GM12878 (cell line): ENCODE measurements around the gene MARCHF2. TPM values are rescaled to one million over a fixed set of nuclear protein-coding genes. Genes with fewer than 3 reads are reported as not detected.

Experiments used
- ATAC-seq: fragments of 200-7000 bp; cut with Tn5 transposase; 3 replicates; pipeline ENCODE4 v1.9.1; 2020; ENCODE audit warnings: mild to moderate bottlenecking, moderate library complexity
- BruUV-seq: library from RNA; stranded (reverse); fragments of 400-500 nt; replicated peaks from 2 replicates; lab custom pipeline; 2021; lab: Mats Ljungman, UMichigan
- CTCF ChIA-PET: fragments of 300-600 bp; sonication (Branson Sonifier 250); formaldehyde crosslinking; extraction: SDS; loops from one replicate; lab custom pipeline; 2021; ENCODE audit warnings: inconsistent platforms; lab: Yijun Ruan, JAX
- POLR2A ChIA-PET: fragments of 350-600 bp; formaldehyde crosslinking; extraction: SDS; loops from one replicate; lab custom pipeline; 2021; ENCODE audit warnings: inconsistent platforms; lab: Charles Lee
- RAD21 ChIA-PET: fragments of 300-600 bp; sonication (Branson Sonifier 250); formaldehyde crosslinking; loops from one replicate; lab custom pipeline; 2023; ENCODE audit warnings: antibody characterized with exemption; ENCODE audit not compliant: unreplicated experiment; lab: Charles Lee
- SMC1A ChIA-PET: fragments of 300-600 bp; sonication (Branson Sonifier 250); formaldehyde crosslinking; loops from one replicate; lab custom pipeline; 2023; ENCODE audit not compliant: unreplicated experiment, uncharacterized antibody; lab: Charles Lee
- DNase-seq: peaks from one replicate; pipeline ENCODE4 v3.0.0-alpha.2; 2011; ENCODE audit warnings: low read depth, low spot score
- FAIRE-seq: peaks from 3 replicates; lab custom pipeline; 2011; peaks lifted over from hg19 to GRCh38; lab: Jason Lieb, UNC
- H2AFZ ChIP-seq: 2 replicates; pipeline ENCODE4 v1.6.0; 2011; ENCODE audit warnings: low read depth, low read length, control low read depth; ENCODE audit not compliant: control insufficient read depth
- H3K27ac ChIP-seq: 2 replicates; pipeline ENCODE4 v1.5.1; 2011; ENCODE audit warnings: control low read depth; ENCODE audit not compliant: control insufficient read depth, insufficient read depth
- H3K27me3 ChIP-seq, 2 experiments: replicated peaks in 1 of 2; 2 replicates each; pipeline versions ENCODE4 v1.6.0 to v1.6.1; 2011; ENCODE audit warnings: low read length in 1 of 2; ENCODE audit not compliant: control insufficient read depth in 2 of 2, insufficient read depth in 2 of 2
- H3K36me3 ChIP-seq, 2 experiments: 2 replicates each; pipeline ENCODE4 v1.5.1; 2011; ENCODE audit warnings: low read length in 1 of 2; ENCODE audit not compliant: control insufficient read depth in 2 of 2, insufficient read depth in 2 of 2
- H3K4me1 ChIP-seq: 2 replicates; pipeline ENCODE4 v1.6.1; 2011; ENCODE audit warnings: mild to moderate bottlenecking, low read length, moderate library complexity, mixed read lengths; ENCODE audit not compliant: control insufficient read depth, insufficient read depth
- H3K4me2 ChIP-seq: 2 replicates; pipeline ENCODE4 v1.6.0; 2011; ENCODE audit warnings: control low read depth; ENCODE audit not compliant: control insufficient read depth, insufficient read depth
- H3K4me3 ChIP-seq: fragments of 200-600 bp; sonication (generic); 2 replicates; pipeline ENCODE4 v1.5.1; 2016
- H3K79me2 ChIP-seq: 2 replicates; pipeline ENCODE4 v1.6.0; 2011; ENCODE audit warnings: low read length; ENCODE audit not compliant: control insufficient read depth, insufficient read depth
- H3K9ac ChIP-seq: 2 replicates; pipeline ENCODE4 v1.8.0; 2011; ENCODE audit warnings: low read length, control low read depth, mixed read lengths; ENCODE audit not compliant: control insufficient read depth, insufficient read depth
- H3K9me3 ChIP-seq: replicated peaks from 3 replicates; pipeline ENCODE4 v1.5.1; 2011; ENCODE audit warnings: mild to moderate bottlenecking, low read length; ENCODE audit not compliant: control insufficient read depth, insufficient read depth
- H4K20me1 ChIP-seq: 2 replicates; pipeline ENCODE4 v1.6.0; 2011; ENCODE audit not compliant: control insufficient read depth, insufficient read depth
- CBX3 ChIP-seq: fragments of 200-600 bp; sonication (generic); IDR thresholded peaks from 2 replicates; pipeline ENCODE4 v1.6.1; 2016; ENCODE audit warnings: low read depth, borderline replicate concordance
- GABPA ChIP-seq: IDR thresholded peaks from 2 replicates; pipeline ENCODE4 v1.6.1; 2014; ENCODE audit warnings: antibody characterized with exemption, low read depth, mild to moderate bottlenecking, inconsistent platforms
- NR2C1 ChIP-seq: fragments of 450-650 bp; IDR thresholded peaks from 2 replicates; pipeline ENCODE4 v1.6.1; 2017; ENCODE audit warnings: antibody characterized with exemption, mild to moderate bottlenecking, moderate library complexity
- POLR2AphosphoS2 ChIP-seq: IDR thresholded peaks from 2 replicates; pipeline ENCODE4 v1.6.1; 2011; ENCODE audit warnings: low read depth, mild to moderate bottlenecking, low read length, improper control_type of control experiment, moderate library complexity
- RBBP5 ChIP-seq: fragments of 200-600 bp; sonication (generic); conservative IDR thresholded peaks from 2 replicates; pipeline ENCODE4 v1.6.1; 2016
- SMARCA5 ChIP-seq: fragments of 450-650 bp; IDR thresholded peaks from 2 replicates; pipeline ENCODE4 v1.6.1; 2017; ENCODE audit warnings: mild to moderate bottlenecking
- ZBTB11 ChIP-seq: fragments of 450-650 bp; formaldehyde crosslinking; IDR thresholded peaks from 2 replicates; pipeline ENCODE4 v1.5.0; 2022; ENCODE audit warnings: mild to moderate bottlenecking, missing genetic modification characterization
- ZNF274 ChIP-seq: IDR thresholded peaks from one replicate; pipeline ENCODE4 v1.8.0; 2011; ENCODE audit not compliant: insufficient read length, insufficient read depth
- WGBS: methylation state at CpG from one replicate; pipeline ENCODE4 v1.1.6; 2016; ENCODE audit warnings: low lambda C conversion rate; ENCODE audit not compliant: insufficient replicate concordance, insufficient coverage; ENCODE audit errors: missing lambda C conversion rate; 5-methylcytosine and 5-hydroxymethylcytosine counted together
- in situ Hi-C: fragments of 300-500 bp; cut with MboI; formaldehyde crosslinking; loops from 9 replicates; pipeline ENCODE4 v1.14.3; 2018; ENCODE audit warnings: mixed read lengths
- intact Hi-C: fragments of 100-400 bp; cut with micrococcal nuclease; formaldehyde crosslinking; loops from one replicate; pipeline ENCODE4 v1.14.2; 2022; ENCODE audit not compliant: unreplicated experiment
- polyA plus RNA-seq, 11 experiments: library from polyadenylated mRNA; depleted of rRNA in 4 of 11; unstranded in 6 of 11; stranded (reverse) in 5 of 11; fragments of >200 nt; fragmentation: Nextera tagmentation in 4 of 11; fragmentation: Illumina TruSeq in 1 of 11; extraction: Ambion mirVana in 4 of 11; extraction: Trizol in 1 of 11; gene quantifications; 1 replicate in 1 of 11; 2 replicates in 10 of 11; pipeline versions ENCODE4 v1.2.1 to v1.2.3, GENCODE V29; 2011 to 2016; ENCODE audit warnings: inconsistent platforms in 2 of 11, missing spikeins in 2 of 11, low read depth in 1 of 11
- total RNA-seq, 4 experiments: library from RNA; depleted of rRNA in 3 of 4; stranded (reverse); fragments of >200 nt in 3 of 4; fragmentation: Illumina TruSeq in 1 of 4; extraction: Trizol in 1 of 4; gene quantifications; 2 replicates each; pipeline versions ENCODE4 v1.2.1 to v1.2.3, GENCODE V29; 2013 to 2021

MARCHF2 gene
- total and polyA plus RNA-seq, 10 of the 15 experiments (the other 5 are each of a cell fraction or from before 2014, with no cell fraction given): 1.6 to 30.3 (median 10.8) TPM

DNA sequence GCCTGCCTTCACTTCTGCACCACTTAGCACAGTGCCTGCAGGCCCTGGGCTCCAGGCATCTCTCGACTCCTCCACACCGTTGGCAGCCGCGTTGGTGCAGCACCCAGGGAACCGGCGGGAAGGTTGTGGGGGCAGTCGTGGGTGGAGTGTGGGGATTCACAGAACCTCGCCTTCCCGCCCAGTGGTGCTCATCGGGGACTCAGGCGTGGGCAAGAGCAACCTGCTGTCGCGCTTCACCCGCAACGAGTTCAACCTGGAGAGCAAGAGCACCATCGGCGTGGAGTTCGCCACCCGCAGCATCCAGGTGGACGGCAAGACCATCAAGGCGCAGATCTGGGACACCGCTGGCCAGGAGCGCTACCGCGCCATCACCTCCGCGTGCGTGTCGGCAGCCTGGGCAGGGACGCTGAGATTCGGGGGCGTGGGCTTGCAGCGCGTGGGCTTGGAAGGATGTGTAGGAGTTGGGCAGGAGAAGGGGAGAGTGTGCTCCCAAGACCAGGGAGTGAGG lies 13.4 kb upstream of the MARCHF2 start:
- FAIRE-seq (no peak), ATAC-seq (no peak), DNase-seq (no peak)
- peaks cover 3 to 27% of the 10 kb centered on the region in 2 experiments; a peak in 3 of 4 replicates for H3K36me3 ChIP-seq
- ChIA-PET RAD21 (no interaction called here), CTCF (interaction anchor here (3.0 kb wide), 1 partner anchor 46 kb away, joined by 18 read pairs; no protein-coding TSS in a partner anchor), SMC1A (no interaction called here), POLR2A (interaction anchor here (0.5 to 1.0 kb wide), 3 partner anchors 9 to 11 kb away, joined by 4 to 5 read pairs (median 4); partner anchors contain the start of gene RAB11B)
- H3K27me3 ChIP-seq: no peaks in the 10 kb centered on the region
- intact Hi-C loops: loop anchor here (5.0 kb wide), 1 partner anchor 132 kb away; no protein-coding TSS in a partner anchor
- BruUV-seq: no TSS peak
- H3K4me1 ChIP-seq: peaks cover 5% of the 10 kb centered on the region; the same call in 1 of the 2 replicates
- H3K4me2 ChIP-seq: no peak overlapping the region
- in situ Hi-C loops: no loop called here
- 76% methylated on average over 34 of the region's 34 CpGs for WGBS
- no peak overlapping the region for H3K27ac ChIP-seq
- no peaks in the 10 kb centered on the region for H3K9me3 ChIP-seq
- peaks cover 15% of the 10 kb centered on the region for H3K79me2 ChIP-seq
- H3K4me3 ChIP-seq: no peak overlapping the region
- no peak overlapping the region for H3K9ac ChIP-seq
- TF ChIP-seq ZNF274 (no peak), RBBP5 (no peak), GABPA (no peak), SMARCA5 (no peak)
- no peak overlapping the region for H2AFZ ChIP-seq
- H4K20me1 ChIP-seq: no peaks in the 10 kb centered on the region; the same call in 1 of the 2 replicates

DNA sequence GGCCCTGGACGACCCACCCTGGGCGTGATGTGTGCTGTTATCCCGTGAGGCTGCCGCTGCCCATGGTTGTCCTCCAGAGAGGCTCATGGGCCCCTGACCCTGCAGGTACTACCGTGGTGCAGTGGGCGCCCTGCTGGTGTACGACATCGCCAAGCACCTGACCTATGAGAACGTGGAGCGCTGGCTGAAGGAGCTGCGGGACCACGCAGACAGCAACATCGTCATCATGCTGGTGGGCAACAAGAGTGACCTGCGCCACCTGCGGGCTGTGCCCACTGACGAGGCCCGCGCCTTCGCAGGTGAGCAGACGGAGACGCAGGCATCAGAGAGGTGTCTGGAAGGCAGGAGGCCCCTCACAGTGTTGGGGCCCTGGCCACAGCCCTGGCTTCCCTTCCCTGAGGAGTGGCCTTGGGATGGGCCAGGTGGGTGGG lies 11.1 kb upstream of the MARCHF2 start:
- no peak overlapping the region for H3K9ac ChIP-seq
- intact Hi-C loops: no loop called here
- no TSS peak for BruUV-seq
- H2AFZ ChIP-seq: no peak overlapping the region
- in situ Hi-C loops: no loop called here
- H3K27ac ChIP-seq: no peak overlapping the region
- H3K4me1 ChIP-seq: peaks cover 2% of the 10 kb centered on the region; the same call in 1 of the 2 replicates
- POLR2A ChIA-PET: no interaction called here
- WGBS: 86% methylated on average over 21 of the region's 21 CpGs
- peaks cover 3 to 30% of the 10 kb centered on the region in 2 experiments; a peak in 2 of 4 replicates for H3K36me3 ChIP-seq
- no peak overlapping the region for H3K4me2 ChIP-seq
- FAIRE-seq (no peak), DNase-seq (no peak), ATAC-seq (no peak)
- peaks cover 3% of the 10 kb centered on the region for H3K79me2 ChIP-seq
- RAD21 ChIA-PET: interaction anchor here (0.7 kb wide), 1 partner anchor 211 kb away, joined by 3 read pairs; no protein-coding TSS in a partner anchor
- no peak overlapping the region for H3K4me3 ChIP-seq
- CTCF ChIA-PET: no interaction called here
- SMC1A ChIA-PET: no interaction called here
- H3K9me3 ChIP-seq: no peaks in the 10 kb centered on the region
- H3K27me3 ChIP-seq: no peaks in the 10 kb centered on the region
- TF ChIP-seq ZBTB11 (CRISPR knock-in tag): no peak
- no peak for TF ChIP-seq NR2C1
- no peak for TF ChIP-seq POLR2AphosphoS2
- no peak for TF ChIP-seq CBX3
- no peaks in the 10 kb centered on the region for H4K20me1 ChIP-seq
